ENCODE data around the gene LCE2B. TPM values are rescaled to one million over a fixed set of nuclear protein-coding genes. Genes with fewer than 3 reads are reported as not detected.
"Not testable (repeated sequence)": the region's sequence is repeated elsewhere in the genome, so short reads cannot be mapped to it uniquely, and the experiment has no call there.

The LCE2B gene
- total RNA-seq = not detected

- DNase-seq (ENCODE audit: low spot score); ATAC-seq (ENCODE audit: low FRiP score): not testable (repeated sequence)
Observed at GRCh38 chr1:152685823-152686222, at the start of gene LCE2B. LCE2B (plus strand) TSS chr1:152686123; CDS start chr1:152686844, 721 bp downstream.

DNA sequence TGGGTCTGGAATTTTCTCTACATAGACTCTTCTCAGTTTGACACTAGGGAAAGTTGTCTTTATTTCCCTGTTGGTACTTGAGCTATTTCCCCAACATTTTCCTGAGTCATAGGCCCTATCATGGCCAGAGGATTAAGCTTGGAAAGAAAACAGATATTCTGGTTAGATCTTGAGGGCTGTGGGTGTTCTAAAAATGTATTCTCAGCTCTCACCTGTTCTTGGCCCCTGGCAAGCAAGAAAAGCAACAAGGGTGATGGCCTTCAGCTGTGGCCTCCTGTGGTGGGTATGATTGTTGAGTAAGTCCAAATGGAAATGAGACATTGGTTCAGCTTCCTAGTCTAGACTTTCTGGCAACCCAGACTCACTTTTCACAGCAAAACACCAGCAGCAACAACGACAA, 45.6 kb upstream of the LCE2B start:
- no peak for DNase-seq (ENCODE audit: low spot score)
- ATAC-seq (ENCODE audit: low FRiP score) = no peak
- TF ChIP-seq CTCF (IDR thresholded peaks at IDR 0.05) = no peak

DNA sequence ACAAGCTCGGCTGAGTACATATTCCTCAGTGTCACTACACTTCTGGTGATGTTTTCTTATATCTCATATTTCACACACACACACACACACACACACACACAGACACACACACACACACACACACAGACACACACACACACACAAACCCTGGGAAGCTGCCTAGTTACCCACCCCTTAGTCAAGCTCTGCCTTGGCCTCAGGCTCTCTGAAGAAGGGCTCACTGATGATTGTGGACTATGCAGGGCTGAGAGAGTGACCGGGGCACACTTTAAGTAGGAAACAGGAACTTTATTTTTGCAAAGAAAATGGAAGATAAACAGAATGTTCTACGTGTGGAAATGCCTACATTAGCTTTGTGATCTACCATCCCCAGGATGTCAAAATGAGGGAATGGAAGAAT, 42.0 kb upstream of the LCE2B start:
- ATAC-seq (ENCODE audit: low FRiP score) (no peak), DNase-seq (ENCODE audit: low spot score) (no peak)
- no peak for TF ChIP-seq CTCF (IDR thresholded peaks at IDR 0.05)

- no peak for DNase-seq (ENCODE audit: low spot score)
- no peak for TF ChIP-seq CTCF (IDR thresholded peaks at IDR 0.05)
- no peak for ATAC-seq (ENCODE audit: low FRiP score)
Observed at GRCh38 chr1:152645146-152645545, 40.8 kb upstream of the LCE2B start.

DNA sequence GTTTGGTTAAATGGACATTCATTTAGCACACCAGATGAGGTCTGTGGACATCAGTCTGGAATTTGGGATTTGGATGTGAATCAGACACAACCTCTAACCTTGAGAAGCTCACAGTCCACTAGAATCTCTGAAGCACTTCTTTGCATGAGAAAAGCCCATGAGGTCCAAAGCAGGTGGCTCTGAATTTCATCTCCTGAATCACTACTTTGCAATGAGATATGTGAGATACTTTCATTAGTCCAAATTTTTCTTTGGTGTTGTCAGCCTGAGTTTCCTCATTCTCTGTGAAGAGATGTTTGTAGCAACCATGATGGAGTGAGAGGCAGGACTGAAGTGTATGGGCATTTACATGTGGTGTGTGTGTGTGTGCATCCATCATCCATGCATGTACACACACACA, 39.3 kb upstream of the LCE2B start:
- no peak for TF ChIP-seq CTCF (IDR thresholded peaks at IDR 0.05)
- DNase-seq (ENCODE audit: low spot score) (no peak), ATAC-seq (ENCODE audit: low FRiP score) (no peak)

DNA sequence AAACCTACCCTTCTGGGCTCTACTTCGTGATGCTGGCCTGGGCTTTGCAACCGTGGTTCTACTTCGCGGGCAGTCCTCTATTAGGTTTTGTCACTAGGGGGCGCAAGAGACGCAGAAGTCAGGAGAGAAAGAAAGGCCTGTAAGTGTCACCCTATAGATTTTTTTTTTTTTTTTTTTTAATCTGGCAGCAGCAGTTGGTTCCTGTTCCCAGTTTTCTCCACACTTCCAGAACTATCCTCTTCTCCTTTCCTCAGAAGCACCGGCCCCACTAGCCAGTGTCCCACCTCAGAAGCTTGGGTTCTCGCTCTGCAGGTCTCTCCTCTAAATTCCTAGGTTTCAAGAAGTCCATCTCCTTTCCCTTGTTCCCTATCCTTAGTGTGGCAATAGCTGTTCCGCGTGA, 31.8 kb upstream of the LCE2B start:
- ATAC-seq (ENCODE audit: low FRiP score) (no peak), DNase-seq (ENCODE audit: low spot score) (no peak)
- TF ChIP-seq CTCF (IDR thresholded peaks at IDR 0.05) = no peak

DNA sequence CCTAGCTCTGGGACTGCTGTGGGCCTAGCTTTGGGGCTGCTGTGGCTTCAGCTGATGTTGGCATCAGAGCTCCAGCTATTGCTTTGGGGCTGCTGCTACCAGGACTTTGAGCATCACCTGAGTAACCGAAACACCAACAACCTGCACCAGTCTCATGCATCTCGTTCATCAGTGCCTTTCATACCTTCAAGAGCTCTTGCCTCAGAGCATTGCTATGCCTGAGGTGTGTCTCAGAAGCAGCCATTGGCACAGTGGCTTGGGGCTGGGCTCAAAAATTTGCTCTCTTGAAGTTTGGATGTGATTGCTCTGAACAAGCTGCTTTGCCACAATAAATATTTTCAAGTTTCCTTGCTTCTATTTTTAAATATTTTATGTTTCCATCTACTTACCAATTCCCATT, 29.5 kb upstream of the LCE2B start:
- ATAC-seq (ENCODE audit: low FRiP score) (no peak), DNase-seq (ENCODE audit: low spot score) (no peak)
- no peak for TF ChIP-seq CTCF (IDR thresholded peaks at IDR 0.05)

GRCh38 chr1:152657677-152658076, 28.2 kb upstream of the LCE2B start:
- TF ChIP-seq CTCF (IDR thresholded peaks at IDR 0.05) = no peak
- ATAC-seq (ENCODE audit: low FRiP score) = no peak
- DNase-seq (ENCODE audit: low spot score) = no peak

Data from omental fat pad (tissue), 4 donors.